DLD1 (cell line): ENCODE results near the gene ZNF526.

Experiments used
- in situ Hi-C: cut with HindIII; loops from 2 replicates; pipeline ENCODE4 v1.10.0; 2017; ENCODE audit warnings: low sequenced_read_pairs

The ZNF526 gene

DNA sequence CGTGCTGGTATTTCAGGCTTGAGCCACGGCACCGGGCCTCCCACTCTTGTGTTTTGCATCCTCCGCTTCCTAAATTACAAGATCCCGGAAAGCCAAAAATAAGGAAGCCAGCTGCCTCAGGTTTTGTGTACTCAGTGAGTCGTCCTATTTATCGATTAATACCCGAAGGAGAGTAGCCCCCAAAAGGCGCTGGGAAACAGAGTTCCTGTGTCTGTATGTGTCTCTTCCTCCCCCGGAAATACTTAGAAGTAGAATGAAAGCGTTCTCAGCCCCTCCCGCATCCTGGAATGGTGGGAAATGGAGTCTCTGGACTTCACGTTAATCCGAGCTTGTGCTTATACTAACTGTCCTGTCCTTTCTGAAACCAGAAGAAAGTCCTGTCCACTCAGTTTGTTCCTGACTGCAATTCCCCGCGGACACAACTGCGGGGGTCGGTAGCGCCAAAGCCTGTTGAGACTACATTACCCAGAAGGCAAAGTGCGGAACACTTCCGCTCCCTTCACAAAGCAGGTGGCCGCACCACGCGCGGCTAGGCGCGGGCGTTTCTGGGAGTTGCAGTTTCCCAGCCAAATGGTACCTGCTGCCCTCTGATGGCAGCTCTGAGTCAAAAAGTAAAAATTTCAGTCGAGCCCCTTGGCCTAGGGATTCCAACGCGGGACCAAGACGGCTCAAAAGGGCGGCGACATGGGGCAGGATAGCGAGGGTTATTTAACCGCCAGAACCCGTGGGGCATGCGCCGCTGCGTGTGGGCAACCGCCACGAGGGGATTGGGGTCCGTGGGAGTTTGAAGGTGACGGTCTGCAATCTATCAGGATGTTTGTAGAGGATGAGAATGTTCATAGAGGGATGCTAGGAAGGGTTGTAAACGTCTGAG, 24.5 kb downstream of the ZNF526 start:
- in situ Hi-C loops = no loop called here

DNA sequence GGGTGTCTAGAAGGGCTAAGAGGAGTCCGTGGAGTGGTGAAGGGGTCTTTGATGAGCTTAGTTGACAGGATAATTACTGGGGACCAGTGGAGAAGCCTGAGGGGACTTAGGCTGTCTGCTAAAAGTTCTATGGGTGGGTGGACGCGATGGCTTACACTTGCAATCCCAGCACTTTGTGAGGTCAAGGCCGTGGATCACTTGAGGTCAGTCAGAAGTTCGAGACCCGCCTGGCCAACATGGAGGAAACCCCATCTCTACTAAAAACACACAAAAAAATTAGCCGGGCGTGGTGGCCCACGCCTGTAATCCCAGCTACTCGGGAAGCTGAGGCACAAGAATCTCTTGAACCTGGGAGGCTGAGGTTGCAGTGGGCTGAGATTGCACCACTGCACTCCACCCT, 25.1 kb downstream of the ZNF526 start:
- in situ Hi-C loops = no loop called here

DNA sequence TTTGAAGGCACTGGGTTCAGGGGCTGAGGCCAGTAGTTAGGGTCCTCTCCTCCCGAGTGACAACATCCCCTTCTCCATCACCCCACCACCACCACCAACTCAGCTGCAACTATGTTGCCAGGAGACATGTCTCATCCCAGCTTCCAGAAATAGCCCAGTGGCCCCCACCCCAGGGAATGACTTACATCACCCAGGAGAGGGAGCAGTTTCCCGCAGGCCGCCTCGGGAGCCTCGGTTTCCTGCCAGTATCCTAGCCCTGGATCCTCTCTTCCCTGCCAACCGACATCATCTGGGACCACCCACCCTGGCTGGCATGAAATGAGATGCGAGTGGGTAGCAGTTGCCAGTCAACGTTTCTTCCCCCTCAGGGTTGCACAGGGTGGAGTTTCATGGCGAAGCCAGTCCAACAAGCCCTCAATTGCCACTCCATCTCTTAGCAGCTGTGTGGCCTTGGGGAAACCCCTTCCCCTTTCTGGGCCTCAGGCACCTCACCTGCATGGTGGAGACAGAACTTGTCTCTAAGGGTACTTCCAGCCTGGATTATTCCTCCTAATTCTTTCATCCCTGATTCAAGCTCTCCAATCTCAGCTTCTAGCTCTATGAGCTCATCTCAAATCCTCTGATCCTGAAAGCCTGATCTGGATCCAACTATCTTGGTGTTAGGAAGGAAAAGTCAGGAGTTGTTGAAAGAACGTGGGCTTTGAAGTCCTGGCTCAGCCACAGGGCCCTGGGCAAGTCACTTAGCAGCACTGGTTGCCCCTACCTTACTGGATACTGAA, 26.2 kb downstream of the ZNF526 start:
- in situ Hi-C loops = no loop called here

DNA sequence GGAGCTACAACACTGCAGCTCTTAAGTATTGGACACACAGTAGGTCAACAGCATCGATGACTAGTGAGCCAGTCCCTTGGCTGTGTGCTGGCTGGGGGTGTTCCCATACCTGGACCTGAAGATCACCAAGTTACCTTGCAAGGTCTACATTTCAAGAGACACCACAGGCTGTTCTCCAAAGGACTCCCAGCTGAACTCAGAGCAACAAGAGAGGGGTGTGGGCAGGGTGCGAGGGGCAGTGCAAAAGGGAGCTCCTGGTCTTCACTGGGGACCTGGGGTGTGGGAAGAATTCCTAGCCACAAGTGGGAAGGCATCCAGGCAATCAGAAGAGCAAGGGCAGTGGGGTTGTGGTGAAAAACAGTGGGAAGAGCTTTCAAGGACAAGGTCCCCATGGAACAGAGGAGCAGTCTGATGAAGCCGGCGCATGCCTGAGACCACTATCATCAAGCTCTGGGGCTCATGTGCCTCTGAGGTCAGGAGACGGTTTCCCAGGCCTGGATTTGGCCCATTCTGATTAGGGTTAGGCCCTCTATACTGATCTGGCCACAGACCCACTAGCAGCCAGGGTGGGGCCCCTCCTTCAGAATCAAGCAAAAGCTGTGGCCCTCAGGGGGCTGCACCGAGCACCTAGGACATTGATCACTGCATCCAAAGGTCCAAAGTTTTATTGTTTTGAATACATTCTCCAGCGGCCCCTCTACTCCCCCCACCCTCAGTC, 27.0 kb downstream of the ZNF526 start:
- in situ Hi-C loops = no loop called here

- in situ Hi-C loops = no loop called here
Observed at GRCh38 chr19:42247640-42248199, 27.6 kb downstream of the ZNF526 start.

- in situ Hi-C loops = no loop called here
Observed at GRCh38 chr19:42248270-42249148, 28.4 kb downstream of the ZNF526 start.

- in situ Hi-C loops = no loop called here
Observed at GRCh38 chr19:42249149-42249750, 29.1 kb downstream of the ZNF526 start.

DNA sequence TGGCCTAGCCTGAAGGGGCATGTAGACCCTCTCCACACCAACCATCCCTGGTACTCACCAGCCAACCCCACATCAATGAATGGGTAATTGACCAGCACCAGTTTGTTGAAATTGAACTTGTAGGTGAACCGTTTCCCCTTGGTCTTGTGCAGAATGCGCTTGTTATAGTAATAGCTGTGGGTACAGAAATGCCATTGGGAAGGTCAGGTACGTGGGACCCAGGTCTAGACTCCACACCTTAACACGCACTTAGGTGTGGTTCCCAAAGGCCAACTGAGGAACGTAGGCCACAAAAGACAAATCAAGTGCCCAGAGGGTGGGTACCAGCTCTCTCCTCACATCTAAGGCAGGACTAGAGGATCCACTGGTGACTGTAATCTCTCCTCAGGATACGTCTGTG, 29.7 kb downstream of the ZNF526 start:
- in situ Hi-C loops = no loop called here

DNA sequence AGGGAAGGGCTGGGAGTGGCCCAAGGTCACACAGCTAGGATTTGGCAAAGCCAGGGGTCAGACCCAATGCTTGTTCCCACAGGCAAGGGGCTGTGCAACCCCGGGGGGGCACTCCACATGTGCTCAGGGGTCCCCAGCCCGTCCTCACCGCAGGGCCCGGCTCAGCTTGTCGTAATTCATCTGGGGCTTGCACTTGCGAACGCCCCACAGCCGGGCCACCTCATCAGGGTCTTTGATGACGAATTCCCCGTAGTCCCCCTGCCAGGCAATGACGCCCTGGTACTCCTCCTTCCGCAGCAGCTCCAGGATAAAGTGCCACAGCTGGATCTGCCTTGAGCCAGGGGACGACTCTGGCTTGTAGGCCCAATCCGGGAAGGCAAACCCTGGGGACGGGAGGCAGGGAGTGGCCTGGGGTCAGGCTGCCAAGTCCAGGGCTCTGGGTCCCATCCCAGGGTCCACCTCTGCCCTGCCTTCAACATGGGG, 30.1 kb downstream of the ZNF526 start:
- in situ Hi-C loops = no loop called here

GRCh38 chr19:42250666-42251531, 30.8 kb downstream of the ZNF526 start:
- in situ Hi-C loops = no loop called here

DNA sequence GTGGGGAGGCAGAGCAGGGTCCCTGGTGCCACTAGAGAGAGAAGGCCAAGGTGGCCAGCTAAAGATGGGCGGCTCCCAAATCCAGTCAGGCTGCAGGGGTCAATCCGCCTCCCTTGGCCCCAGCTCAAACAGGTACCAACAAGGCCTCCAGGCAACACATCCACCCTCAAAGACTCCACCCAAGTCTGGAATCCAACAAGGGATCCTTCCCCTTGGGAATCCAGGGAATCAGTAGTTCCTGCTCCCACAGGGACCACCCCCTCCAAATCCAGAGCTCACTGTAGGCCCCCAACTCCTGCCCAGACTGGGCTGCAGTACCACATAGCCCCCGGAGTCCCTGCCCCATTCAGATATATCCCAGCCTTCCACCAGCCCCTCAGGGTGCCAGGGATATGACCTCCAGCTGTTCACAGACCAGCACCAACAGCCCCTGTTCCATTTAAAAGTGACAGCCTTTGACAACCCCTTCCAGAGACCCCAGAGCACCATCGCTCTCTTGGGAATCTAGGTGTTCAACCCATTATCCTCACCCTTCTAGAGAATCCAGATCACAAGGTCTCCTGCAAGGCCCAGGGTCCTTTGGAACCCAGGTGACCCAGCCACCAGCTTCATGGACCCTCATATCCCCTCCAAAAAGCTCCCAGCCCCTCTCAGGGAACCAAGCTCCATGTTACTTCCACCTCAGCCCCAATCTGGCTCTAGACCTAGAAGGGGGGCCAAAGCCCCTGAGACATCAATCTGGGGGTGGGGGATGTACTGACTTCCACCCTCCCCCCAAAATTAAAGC, 31.7 kb downstream of the ZNF526 start:
- in situ Hi-C loops = no loop called here

DNA sequence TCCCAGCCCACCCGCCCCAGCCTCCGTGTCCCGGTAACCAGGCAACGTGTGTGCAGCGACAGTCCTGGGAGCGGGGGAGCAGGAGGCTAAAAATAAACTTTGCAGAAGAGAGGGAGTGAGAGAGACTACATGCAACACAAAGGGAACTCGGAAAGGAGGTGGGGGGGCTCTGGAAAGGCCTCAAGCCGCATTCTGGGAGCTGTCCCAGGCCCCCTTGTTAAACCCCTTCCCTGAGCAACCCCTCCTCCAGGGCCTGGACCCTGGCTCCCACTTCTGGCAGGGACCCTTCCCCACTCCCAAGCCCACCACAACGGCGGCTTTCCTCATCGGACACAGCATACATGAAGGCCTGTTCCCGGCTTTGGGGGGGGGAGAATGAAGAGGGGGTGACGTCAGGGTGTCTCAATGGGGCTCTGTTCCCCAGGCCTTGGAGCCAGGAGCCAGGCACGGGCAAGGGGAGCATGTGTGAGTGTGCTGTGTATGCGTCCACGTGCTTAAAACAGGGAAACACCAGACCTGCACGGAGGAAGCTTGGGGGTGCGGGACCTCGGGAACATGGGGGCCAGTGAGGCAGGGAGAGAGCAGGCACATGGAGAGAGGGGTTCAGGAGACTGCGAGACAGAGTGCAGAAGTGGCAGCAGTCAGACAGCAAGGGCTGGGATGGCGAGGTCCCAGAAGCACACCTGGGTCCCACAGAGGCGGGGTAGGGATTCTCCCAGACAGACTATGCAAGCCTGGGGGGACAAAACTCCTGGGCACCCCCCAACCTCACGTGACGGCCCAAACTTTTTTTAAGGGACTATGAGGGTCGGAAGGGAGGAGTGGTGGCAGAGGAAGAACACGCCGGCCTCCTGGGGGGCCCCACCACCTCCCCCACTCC, 32.5 kb downstream of the ZNF526 start:
- in situ Hi-C loops = no loop called here

DNA sequence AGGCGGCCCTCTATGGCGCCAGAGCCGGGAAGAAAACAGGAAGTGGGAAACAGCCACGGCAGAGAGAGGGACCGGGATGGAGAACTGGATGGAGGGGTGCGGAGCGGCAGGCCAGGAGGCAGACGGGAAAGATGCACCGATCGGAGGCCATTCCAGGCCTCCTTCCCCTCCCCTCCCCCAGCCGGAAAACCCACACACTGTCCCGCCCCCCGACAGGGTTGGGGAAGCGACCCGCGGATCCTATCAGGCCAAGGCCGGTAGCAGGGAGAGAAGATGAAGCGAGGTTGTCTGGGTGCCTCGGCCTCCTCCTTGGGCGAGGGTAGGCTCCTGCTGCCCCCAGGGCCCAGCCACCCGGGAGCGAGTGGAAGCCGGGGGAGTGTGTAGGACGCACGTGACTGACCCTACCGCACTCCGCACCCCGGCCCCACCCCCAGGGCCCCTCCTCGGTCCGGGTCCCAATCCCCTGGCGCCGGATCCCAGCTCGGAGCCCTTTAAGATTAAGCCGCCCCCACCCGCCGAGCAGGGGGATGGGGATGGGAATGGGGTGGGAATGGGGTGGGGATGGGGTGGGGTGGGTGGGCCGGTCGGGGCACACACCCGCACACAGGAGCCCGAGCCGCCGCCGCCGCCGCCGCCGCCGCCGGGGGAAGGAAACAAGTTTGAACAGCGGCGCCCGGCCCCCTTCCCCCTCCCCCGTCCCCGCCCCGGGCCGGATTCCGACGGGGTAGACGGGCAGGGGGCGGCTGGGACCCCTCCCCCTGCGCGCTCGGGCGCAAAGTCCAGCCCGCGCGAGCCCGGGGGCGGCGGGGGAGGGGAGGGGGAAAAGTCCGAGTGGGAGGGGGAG, 33.4 kb downstream of the ZNF526 start:
- in situ Hi-C loops = no loop called here

DNA sequence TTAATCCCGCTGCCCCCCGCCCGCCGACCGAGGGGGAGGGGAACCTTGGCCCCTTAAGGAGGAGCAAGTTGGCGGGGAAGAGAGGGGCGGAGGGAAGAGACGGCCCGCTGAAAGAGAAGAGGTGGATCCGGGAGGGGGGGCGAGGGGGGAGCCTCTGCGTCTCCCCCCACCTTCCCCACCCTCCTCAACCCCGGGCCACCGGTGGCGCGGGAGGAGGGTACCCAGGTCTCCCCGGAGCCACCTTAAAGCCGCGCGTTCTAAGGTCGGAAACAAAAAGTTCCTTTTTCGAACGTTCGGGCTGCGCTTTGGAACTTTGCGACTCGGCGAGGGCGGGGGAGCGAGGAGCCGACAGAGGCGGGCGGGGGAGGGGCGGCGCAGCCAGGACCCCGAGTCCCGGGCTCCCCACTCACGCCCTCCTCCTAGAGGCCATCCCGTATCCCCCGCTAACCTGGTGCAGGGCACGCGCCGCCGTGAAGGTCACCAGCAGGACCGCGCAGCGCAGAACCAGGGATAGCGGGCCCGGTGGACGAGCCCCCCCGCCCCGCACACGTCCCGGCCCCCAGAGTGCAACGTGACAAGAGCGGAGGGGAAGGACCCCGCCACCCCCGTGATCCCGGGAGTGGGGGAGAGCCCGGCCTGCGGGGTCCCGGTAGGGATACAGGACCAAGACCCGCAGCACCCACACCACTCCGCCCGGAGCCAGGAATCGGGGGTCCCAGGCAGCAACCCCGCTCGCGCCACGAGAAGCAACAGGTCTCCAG, 34.2 kb downstream of the ZNF526 start:
- in situ Hi-C loops = no loop called here
